ENCODE data around the gene CD3E.

DNA sequence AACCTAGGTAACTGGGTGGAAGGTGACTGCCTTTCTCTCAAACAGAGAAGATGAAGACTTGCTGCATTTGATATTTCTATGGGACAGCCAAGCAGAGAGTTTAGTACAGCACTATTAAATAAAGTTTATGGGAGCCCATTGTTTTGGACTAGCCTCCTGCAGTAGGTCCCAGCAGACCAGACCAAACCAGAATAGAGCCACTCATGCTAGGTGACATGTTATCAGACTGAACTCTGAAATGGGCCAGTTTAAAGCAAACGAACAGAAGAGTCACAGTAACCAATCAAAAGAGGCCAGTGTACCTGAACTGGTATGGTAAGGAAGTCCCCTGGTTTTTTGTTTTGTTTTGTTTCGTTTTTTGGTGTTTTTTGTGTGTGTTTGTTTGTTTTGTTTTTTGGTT lies 32.5 kb upstream of the CD3E start:
- TF ChIP-seq, protein P1, sequence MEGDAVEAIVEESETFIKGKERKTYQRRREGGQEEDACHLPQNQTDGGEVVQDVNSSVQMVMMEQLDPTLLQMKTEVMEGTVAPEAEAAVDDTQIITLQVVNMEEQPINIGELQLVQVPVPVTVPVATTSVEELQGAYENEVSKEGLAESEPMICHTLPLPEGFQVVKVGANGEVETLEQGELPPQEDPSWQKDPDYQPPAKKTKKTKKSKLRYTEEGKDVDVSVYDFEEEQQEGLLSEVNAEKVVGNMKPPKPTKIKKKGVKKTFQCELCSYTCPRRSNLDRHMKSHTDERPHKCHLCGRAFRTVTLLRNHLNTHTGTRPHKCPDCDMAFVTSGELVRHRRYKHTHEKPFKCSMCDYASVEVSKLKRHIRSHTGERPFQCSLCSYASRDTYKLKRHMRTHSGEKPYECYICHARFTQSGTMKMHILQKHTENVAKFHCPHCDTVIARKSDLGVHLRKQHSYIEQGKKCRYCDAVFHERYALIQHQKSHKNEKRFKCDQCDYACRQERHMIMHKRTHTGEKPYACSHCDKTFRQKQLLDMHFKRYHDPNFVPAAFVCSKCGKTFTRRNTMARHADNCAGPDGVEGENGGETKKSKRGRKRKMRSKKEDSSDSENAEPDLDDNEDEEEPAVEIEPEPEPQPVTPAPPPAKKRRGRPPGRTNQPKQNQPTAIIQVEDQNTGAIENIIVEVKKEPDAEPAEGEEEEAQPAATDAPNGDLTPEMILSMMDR (IDR thresholded peaks at IDR 0.05; ENCODE audit: low read length): no peak
- no peak for TF ChIP-seq EZH2 (optimal IDR thresholded peaks at IDR 0.05; ENCODE audit: low read depth, low read length)
